Esophagus muscularis mucosa (tissue), 4 donors: ENCODE data around the gene ERLEC1. TPM values are rescaled to one million over a fixed set of nuclear protein-coding genes. Genes with fewer than 3 reads are reported as not detected.
"Not testable (repeated sequence)": the region's sequence is repeated elsewhere in the genome, so short reads cannot be mapped to it uniquely, and the experiment has no call there.

Experiments
- DNase-seq: peaks from one replicate; pipeline ENCODE4 v3.0.0-alpha.2; 2017; ENCODE audit errors: extremely low spot score
- H3K27ac ChIP-seq, 4 donors: fragments of 200-600 bp; sonication (generic); replicated peaks in 1 of 4; 1 replicate in 3 of 4; 2 replicates in 1 of 4; pipeline ENCODE4 v1.5.1; 2016 to 2019; ENCODE audit warnings: mild to moderate bottlenecking in 1 of 4
- H3K27me3 ChIP-seq, 4 donors: fragments of 200-600 bp; sonication (generic); one replicate each; pipeline versions ENCODE4 v1.5.1 to v1.6.0; 2016 to 2019
- H3K36me3 ChIP-seq, 4 donors: fragments of 200-600 bp; sonication (generic); one replicate each; pipeline ENCODE4 v1.5.1; 2016 to 2019
- H3K4me1 ChIP-seq, 4 donors: fragments of 200-600 bp; sonication (generic); one replicate each; pipeline ENCODE4 v1.5.1; 2016 to 2019
- H3K4me3 ChIP-seq, 4 donors: fragments of 200-600 bp; sonication (generic); 1 replicate in 2 of 4; 2 replicates in 2 of 4; pipeline ENCODE4 v1.5.1; 2016 to 2019; ENCODE audit warnings: mild to moderate bottlenecking in 4 of 4, moderate library complexity in 1 of 4
- H3K9me3 ChIP-seq, 4 donors: fragments of 200-600 bp; sonication (generic); 1 replicate in 3 of 4; 2 replicates in 1 of 4; pipeline ENCODE4 v1.5.1; 2016 to 2019
- EP300 ChIP-seq: sonication (generic); formaldehyde crosslinking; IDR thresholded peaks from one replicate; pipeline ENCODE4 v1.6.1; 2017; ENCODE audit warnings: antibody characterized with exemption
- POLR2A ChIP-seq: fragments of 450-650 bp; IDR thresholded peaks from one replicate; pipeline ENCODE4 v1.6.1; 2017; ENCODE audit warnings: antibody characterized with exemption, moderate library complexity, mild to moderate bottlenecking, low read depth
- POLR2AphosphoS5 ChIP-seq, 2 donors: sonication (generic); formaldehyde crosslinking; IDR thresholded peaks; one replicate each; pipeline ENCODE4 v1.6.1; 2017; ENCODE audit warnings: antibody characterized with exemption in 2 of 2
- WGBS: methylation state at CpG from one replicate; pipeline ENCODE4 v1.1.5; 2018; 5-methylcytosine and 5-hydroxymethylcytosine counted together
- intact Hi-C: fragments of 100-400 bp; cut with DNase I; formaldehyde crosslinking; loops from one replicate; pipeline ENCODE4 v1.15.1; 2023
- total RNA-seq, 4 donors: library from RNA; depleted of rRNA; stranded (reverse); fragments of >200 nt; gene quantifications; one replicate each; pipeline versions ENCODE4 v1.1.0 to v1.2.1, GENCODE V29; 2016
- TF ChIP-seq, protein P1 (sequence below), 3 experiments: fragments of 200-600 bp in 2 of 3; fragments of 450-650 bp in 1 of 3; sonication (generic) in 2 of 3; IDR thresholded peaks; one replicate each; pipeline ENCODE4 v1.5.1; 2017 to 2019; ENCODE audit warnings: antibody characterized with exemption in 3 of 3, mild to moderate bottlenecking in 2 of 3, moderate library complexity in 1 of 3

ERLEC1 gene
- total RNA-seq, 4 donors from 2014 or later, result 54.8 to 81.9 (median 61.1) TPM

DNA sequence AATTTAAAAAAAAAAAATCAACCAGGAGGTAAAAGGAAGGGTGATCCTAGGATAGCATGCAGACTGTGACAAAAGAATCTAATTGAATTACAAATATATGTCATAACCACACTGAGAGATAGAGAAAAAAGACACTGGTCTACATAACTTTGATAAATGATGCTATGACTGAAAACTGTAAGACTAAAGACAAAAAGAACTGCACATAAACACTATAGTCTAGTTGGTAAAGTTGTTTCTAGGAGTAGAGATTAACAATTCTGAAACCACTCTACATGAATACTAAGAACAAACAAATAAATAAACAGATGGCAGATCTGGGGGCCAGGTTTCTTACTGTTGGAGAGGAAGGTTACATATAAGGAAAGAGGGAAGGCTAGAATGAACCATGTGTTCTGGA is 33.8 kb upstream of the ERLEC1 start:
- Histone ChIP-seq H3K27me3 (no peaks in the 10 kb centered on the region), H3K4me3 (no peak overlapping the region), H3K9me3 (no peaks in the 10 kb centered on the region), H3K36me3 (peaks cover 5 to 26% (median 15%) of the 10 kb centered on the region in 4 donors), H3K4me1 (peaks cover 0 to 11% (median 0%) of the 10 kb centered on the region in 4 donors), H3K27ac (no peak overlapping the region)
- TF ChIP-seq POLR2A, result no peak
- no peak for TF ChIP-seq POLR2AphosphoS5 (IDR thresholded peaks at IDR 0.05)
- TF ChIP-seq EP300, result no peak
- TF ChIP-seq, protein P1, sequence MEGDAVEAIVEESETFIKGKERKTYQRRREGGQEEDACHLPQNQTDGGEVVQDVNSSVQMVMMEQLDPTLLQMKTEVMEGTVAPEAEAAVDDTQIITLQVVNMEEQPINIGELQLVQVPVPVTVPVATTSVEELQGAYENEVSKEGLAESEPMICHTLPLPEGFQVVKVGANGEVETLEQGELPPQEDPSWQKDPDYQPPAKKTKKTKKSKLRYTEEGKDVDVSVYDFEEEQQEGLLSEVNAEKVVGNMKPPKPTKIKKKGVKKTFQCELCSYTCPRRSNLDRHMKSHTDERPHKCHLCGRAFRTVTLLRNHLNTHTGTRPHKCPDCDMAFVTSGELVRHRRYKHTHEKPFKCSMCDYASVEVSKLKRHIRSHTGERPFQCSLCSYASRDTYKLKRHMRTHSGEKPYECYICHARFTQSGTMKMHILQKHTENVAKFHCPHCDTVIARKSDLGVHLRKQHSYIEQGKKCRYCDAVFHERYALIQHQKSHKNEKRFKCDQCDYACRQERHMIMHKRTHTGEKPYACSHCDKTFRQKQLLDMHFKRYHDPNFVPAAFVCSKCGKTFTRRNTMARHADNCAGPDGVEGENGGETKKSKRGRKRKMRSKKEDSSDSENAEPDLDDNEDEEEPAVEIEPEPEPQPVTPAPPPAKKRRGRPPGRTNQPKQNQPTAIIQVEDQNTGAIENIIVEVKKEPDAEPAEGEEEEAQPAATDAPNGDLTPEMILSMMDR (IDR thresholded peaks at IDR 0.05), result no peak
- intact Hi-C loops, result no loop called here
- no peak for DNase-seq

DNA sequence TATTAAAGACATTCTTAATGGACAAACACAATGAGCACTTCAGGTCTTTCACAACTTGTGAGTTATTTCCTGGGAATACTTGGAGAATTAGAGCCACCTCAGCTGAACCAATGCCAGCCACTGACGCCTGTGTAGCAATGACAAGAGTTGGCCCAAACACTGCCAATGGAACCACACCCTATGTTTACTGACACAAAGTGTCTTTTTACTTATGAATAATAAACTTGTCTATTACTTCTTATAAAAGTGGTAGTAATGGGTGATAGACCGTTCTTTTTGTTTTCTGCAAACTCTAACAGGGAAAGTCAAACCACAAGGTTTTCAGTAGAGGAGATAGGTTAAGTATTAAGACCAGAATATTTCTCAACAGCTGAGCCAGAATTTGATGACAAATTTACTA is 31.7 kb upstream of the ERLEC1 start:
- WGBS, result 79% methylated on average over 2 of the region's 2 CpGs
- peaks cover 5 to 38% (median 17%) of the 10 kb centered on the region in 4 donors for H3K36me3 ChIP-seq
- intact Hi-C loops, result no loop called here
- no peak for DNase-seq
- H3K9me3 ChIP-seq, result no peaks in the 10 kb centered on the region
- no peak overlapping the region for H3K4me3 ChIP-seq
- no peaks in the 10 kb centered on the region for H3K27me3 ChIP-seq
- H3K4me1 ChIP-seq, result peaks cover 0 to 11% (median 0%) of the 10 kb centered on the region in 4 donors
- TF ChIP-seq EP300 (no peak), POLR2AphosphoS5 (IDR thresholded peaks at IDR 0.05) (no peak), POLR2A (no peak)
- TF ChIP-seq, protein P1 (IDR thresholded peaks at IDR 0.05), result no peak
- no peak overlapping the region for H3K27ac ChIP-seq

DNA sequence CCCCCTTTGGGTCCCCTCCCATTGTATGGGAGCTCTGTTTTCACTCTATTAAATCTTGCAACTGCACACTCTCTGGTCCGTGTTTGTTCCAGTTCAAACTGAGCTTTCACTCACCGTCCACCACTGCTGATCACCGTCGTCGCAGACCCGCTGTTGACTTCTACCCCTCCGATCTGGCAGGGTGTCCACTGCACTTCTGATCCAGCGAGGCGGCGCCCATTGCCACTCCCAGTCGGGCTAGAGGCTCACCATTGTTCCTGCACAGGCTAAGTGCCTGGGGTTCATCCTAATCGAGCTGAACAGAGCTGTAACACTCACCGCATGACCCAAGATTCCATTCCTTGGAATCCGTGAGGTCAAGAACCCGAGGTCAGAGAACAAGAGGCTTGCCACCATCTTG is 30.2 kb upstream of the ERLEC1 start:
- H3K9me3 ChIP-seq, result no peaks in the 10 kb centered on the region
- TF ChIP-seq, protein P1 (IDR thresholded peaks at IDR 0.05), result no peak
- TF ChIP-seq EP300 (no peak), POLR2A (no peak), POLR2AphosphoS5 (IDR thresholded peaks at IDR 0.05) (no peak)
- H3K27ac ChIP-seq, result no peak overlapping the region
- DNase-seq, result no peak
- WGBS, result 98% methylated on average over 15 of the region's 15 CpGs
- H3K4me1 ChIP-seq, result no peaks in the 10 kb centered on the region
- no peaks in the 10 kb centered on the region for H3K27me3 ChIP-seq
- no peak overlapping the region for H3K4me3 ChIP-seq
- intact Hi-C loops, result no loop called here
- H3K36me3 ChIP-seq, result peaks cover 5 to 42% (median 17%) of the 10 kb centered on the region in 4 donors

DNA sequence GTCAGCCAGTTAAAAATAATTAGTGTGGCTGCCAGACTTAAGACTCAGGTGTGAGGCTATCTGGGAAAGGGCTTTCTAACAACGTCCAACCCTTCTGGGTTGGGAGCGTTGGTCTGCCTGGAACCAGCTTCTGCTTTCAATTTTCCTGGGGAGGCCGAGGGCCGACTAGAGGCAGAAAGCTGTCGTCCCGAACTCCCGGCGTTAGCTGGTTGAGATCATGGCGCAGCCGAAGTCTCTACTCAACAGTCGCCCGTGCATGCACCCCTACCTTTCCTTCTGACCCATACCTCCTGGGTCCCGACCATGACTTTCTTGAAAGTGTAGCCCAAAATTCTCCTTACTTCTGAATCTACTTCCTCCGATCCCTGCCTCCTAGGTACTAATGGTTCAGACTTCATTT is 29.6 kb upstream of the ERLEC1 start:
- 98% methylated on average over 14 of the region's 14 CpGs for WGBS
- peaks cover 5 to 42% (median 17%) of the 10 kb centered on the region in 4 donors for H3K36me3 ChIP-seq
- H3K4me3 ChIP-seq, intact Hi-C loops, H3K9me3 ChIP-seq, H3K27ac ChIP-seq, H3K27me3 ChIP-seq, H3K4me1 ChIP-seq, DNase-seq: not testable (repeated sequence)

DNA sequence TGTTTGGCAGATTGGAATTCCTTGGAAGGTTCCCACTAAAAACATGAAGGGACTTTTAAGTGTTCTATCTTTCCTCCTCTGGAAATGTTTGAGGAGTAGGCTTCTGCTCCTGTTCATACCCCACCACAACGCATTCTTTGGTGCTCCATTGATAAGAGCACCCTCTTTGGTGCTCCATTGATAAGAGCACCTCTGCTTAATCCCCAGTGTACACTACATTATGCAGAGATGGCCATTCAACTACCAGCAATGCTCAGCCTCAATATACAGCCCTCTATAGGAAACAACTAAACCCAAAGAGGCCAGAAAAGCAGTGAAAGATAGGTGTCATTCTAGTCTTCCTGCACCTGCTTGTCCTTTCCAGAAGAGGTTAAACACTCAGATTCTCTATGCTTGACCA is 21.1 kb upstream of the ERLEC1 start:
- no peak for DNase-seq
- Histone ChIP-seq H3K9me3 (no peaks in the 10 kb centered on the region), H3K27me3 (no peaks in the 10 kb centered on the region), H3K4me3 (no peak overlapping the region), H3K4me1 (peaks cover 11 to 19% (median 13%) of the 10 kb centered on the region in 4 donors), H3K36me3 (peaks cover 0 to 25% (median 7%) of the 10 kb centered on the region in 4 donors), H3K27ac (no peak overlapping the region)
- 95% methylated on average over 1 of the region's 1 CpG for WGBS
- intact Hi-C loops, result no loop called here
- TF ChIP-seq POLR2A, result no peak
- TF ChIP-seq EP300, result no peak
- TF ChIP-seq, protein P1 (IDR thresholded peaks at IDR 0.05), result no peak
- no peak for TF ChIP-seq POLR2AphosphoS5 (IDR thresholded peaks at IDR 0.05)
